PFSK-1 (cell line): ENCODE data around the gene PIK3CD.

Experiments
- FOXP2 ChIP-seq: optimal IDR thresholded peaks from 2 replicates; pipeline ENCODE3; 2011; ENCODE audit warnings: borderline replicate concordance, control low read depth, inconsistent platforms; ENCODE audit not compliant: insufficient read depth; ENCODE audit errors: extremely low read length, extremely low read depth
- POLR2AphosphoS5 ChIP-seq: IDR thresholded peaks from 2 replicates; pipeline ENCODE4 v1.6.1; 2012; ENCODE audit warnings: low read depth, mild to moderate bottlenecking, control low read depth, low read length, moderate library complexity
- REST ChIP-seq, 2 experiments: IDR thresholded peaks; 2 replicates each; pipeline versions ENCODE4 v1.6.1 to v1.8.0; 2011 to 2012; ENCODE audit warnings: low read depth in 2 of 2, low read length in 2 of 2, control low read depth in 1 of 2, inconsistent platforms in 1 of 2, mild to moderate bottlenecking in 1 of 2, moderate library complexity in 1 of 2; ENCODE audit not compliant: insufficient read depth in 1 of 2
- SIN3A ChIP-seq: IDR thresholded peaks from 2 replicates; pipeline ENCODE4 v1.6.1; 2012; ENCODE audit warnings: mild to moderate bottlenecking, low read length, moderate library complexity, borderline replicate concordance; ENCODE audit not compliant: insufficient read depth
- TAF1 ChIP-seq: IDR thresholded peaks from 2 replicates; pipeline ENCODE4 v1.6.1; 2012; ENCODE audit warnings: low read length, control low read depth, borderline replicate concordance; ENCODE audit not compliant: insufficient read depth

PIK3CD gene

GRCh38 chr1:9624081-9624480 lies 27.4 kb upstream of the PIK3CD start:
- TF ChIP-seq POLR2AphosphoS5 (no peak), FOXP2 (no peak), REST (IDR thresholded peaks at IDR 0.05; ENCODE audit: insufficient read depth in 1 of 2, low read depth in 2 of 2, low read length in 2 of 2) (no peak), SIN3A (no peak), TAF1 (no peak)

- TF ChIP-seq FOXP2 (no peak), REST (IDR thresholded peaks at IDR 0.05; ENCODE audit: insufficient read depth in 1 of 2, low read depth in 2 of 2, low read length in 2 of 2) (no peak), TAF1 (no peak), POLR2AphosphoS5 (no peak), SIN3A (no peak)
Measured at GRCh38 chr1:9626201-9626608, 25.3 kb upstream of the PIK3CD start.

GRCh38 chr1:9628541-9629444 lies 22.7 kb upstream of the PIK3CD start:
- TF ChIP-seq POLR2AphosphoS5: no peak
- no peak for TF ChIP-seq FOXP2
- TF ChIP-seq SIN3A: no peak
- no peak for TF ChIP-seq TAF1
- TF ChIP-seq REST (IDR thresholded peaks at IDR 0.05; ENCODE audit: insufficient read depth in 1 of 2, low read depth in 2 of 2, low read length in 2 of 2): no peak

- TF ChIP-seq SIN3A (no peak), REST (IDR thresholded peaks at IDR 0.05; ENCODE audit: insufficient read depth in 1 of 2, low read depth in 2 of 2, low read length in 2 of 2) (no peak), FOXP2 (no peak), TAF1 (no peak), POLR2AphosphoS5 (no peak)
Measured at GRCh38 chr1:9629445-9630201, 21.9 kb upstream of the PIK3CD start.
